Measurements from ENCODE around the gene MMRN2.
A peak's percentile ranks its signal among the peaks of the same experiment; 100 is the strongest.
"Not testable (repeated sequence)": the region's sequence is repeated elsewhere in the genome, so short reads cannot be mapped to it uniquely, and the experiment has no call there.

The MMRN2 gene, protein sequence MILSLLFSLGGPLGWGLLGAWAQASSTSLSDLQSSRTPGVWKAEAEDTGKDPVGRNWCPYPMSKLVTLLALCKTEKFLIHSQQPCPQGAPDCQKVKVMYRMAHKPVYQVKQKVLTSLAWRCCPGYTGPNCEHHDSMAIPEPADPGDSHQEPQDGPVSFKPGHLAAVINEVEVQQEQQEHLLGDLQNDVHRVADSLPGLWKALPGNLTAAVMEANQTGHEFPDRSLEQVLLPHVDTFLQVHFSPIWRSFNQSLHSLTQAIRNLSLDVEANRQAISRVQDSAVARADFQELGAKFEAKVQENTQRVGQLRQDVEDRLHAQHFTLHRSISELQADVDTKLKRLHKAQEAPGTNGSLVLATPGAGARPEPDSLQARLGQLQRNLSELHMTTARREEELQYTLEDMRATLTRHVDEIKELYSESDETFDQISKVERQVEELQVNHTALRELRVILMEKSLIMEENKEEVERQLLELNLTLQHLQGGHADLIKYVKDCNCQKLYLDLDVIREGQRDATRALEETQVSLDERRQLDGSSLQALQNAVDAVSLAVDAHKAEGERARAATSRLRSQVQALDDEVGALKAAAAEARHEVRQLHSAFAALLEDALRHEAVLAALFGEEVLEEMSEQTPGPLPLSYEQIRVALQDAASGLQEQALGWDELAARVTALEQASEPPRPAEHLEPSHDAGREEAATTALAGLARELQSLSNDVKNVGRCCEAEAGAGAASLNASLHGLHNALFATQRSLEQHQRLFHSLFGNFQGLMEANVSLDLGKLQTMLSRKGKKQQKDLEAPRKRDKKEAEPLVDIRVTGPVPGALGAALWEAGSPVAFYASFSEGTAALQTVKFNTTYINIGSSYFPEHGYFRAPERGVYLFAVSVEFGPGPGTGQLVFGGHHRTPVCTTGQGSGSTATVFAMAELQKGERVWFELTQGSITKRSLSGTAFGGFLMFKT

DNA sequence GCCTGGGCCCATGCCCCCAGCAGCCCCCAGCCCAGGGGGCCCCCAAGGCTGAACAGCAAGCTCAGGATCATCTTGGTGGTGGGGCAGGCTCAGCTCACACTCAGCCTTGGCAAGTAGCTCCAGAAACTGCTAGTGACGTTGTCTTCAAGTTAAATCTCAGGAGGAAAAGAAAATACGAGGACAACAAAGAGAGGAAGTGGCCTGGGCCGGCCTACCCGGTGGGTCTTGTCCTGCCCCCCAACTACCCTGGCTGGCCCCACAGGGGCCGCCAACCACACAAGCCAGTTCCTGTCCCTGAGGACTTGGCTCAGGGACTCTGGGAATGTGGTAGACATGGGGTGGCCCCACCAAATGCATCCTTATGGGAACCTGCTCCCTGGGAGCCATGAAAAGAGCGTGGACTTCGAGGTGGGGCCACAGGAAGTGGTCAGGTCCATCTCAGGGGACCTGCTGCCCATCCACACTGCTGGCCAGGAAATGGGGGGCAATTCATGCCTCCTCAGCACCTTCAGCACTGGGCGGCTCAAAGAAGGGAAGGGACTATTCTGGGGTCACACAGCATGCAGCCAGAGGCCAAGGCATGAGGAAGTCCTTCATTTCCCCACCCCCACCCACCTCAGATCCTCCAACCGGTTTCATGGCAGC, at the start of gene MMRN2:
TSS of gene MMRN2 (minus strand) at position 145 of the 645 bp plus-strand sequence. CDS start at position 71, 74 bp downstream.
- no peak for DNase-seq (ENCODE audit: low spot score)

DNA sequence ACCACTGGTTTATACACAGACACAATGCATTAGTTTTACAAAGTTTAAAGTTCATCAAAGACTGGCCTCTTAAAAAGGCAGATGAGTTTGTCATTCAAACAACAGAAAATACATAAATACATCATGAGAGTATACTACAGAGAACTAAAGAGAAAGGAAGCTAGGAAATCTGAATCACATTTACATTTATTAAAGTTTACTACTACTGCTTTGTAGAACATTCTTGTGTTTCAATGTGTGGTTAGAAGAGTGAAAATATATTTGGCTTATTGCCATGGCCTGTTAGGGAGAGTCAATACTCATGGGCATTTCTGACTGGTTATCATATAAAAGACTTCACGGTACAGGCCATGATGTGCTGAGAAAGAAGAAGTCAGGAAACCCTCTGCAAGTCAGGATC, 49.7 kb upstream of the MMRN2 start:
- DNase-seq (ENCODE audit: low spot score), result not testable (repeated sequence)

DNA sequence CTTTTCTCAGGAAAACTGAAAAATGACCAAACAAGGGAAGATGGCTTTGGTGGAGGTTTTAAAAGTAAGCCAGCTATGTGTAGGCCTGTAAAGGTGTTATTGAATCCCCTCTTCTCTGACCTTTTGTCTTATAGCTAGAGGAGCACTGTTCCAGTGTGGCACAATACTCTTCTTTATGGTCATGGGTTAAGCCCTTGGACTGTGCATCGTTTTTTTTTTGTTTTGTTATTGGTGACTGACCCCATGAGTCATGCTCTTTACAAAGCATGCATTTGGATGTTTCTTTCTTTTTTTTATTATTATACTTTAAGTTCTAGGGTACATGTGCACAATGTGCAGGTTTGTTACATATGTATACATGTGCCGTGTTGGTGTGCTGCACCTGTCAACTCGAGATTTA, 43.1 kb upstream of the MMRN2 start:
- no peak for DNase-seq (ENCODE audit: low spot score)

DNA sequence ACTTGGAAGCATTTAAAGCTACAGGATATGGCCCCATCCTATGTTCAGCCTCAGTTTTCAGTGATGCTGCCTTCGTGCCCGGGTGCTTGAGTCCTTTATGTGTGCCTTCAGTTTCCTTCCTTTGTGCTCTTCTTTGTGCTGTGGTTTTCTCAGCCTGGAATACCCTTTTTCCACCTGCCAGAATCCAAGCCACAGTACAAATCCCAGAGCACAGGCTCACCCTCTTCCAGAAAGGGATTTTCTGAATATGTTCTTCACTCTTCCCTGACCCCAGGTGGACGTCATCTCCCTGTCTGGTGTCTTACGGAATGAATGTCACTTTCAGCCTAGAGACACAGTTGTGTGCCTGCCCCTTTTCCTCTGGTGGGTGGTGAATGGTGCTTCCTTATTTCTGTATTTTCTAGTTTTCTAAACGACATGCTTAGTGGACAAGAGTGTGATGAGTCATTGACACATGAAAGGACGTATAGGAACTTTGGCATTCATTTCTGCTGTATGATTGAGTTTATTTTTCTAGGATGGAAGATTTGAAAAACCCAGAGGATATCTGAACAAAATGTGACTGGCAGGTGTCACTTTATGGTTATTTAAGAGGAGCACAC, 42.5 kb upstream of the MMRN2 start:
- DNase-seq (ENCODE audit: low spot score), result not testable (repeated sequence)

DNA sequence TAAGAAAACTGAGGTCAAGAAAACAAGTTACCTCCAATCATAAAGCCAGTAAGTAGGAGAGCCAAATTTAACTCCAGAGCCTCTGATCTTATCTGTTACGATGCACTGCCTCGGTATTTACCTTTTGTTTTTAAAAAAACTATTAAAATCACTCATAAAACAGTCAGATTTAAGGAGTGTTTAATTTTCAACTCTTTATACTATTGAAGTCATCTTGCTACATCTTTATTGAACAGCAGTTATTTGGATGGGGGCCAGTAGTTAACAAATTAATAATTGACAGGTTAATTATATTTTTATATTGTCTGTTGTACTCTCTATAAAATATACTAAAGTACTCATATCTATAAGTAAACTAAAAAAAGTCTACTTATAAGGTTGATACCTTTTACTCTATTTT, 35.5 kb upstream of the MMRN2 start:
- no peak for DNase-seq (ENCODE audit: low spot score)

DNA sequence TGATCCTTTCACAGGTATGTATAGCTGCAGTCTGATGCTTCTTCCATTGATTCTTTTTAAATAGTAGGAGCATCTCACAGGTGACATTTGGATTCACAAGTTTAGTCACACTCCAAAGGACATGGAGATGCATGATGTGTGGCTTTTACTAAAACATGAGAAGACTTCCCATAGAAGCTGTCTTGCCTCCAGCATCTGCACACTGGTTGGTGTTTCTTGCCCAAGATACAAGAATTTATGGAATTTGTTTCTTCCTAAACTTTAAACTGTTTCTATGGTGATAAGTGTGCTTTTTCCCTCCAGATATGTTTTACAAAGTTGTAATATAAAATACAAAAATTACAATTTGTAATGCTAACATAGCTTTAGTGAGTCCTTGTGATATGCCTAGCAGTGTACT, 35.0 kb upstream of the MMRN2 start:
- no peak for DNase-seq (ENCODE audit: low spot score)

DNA sequence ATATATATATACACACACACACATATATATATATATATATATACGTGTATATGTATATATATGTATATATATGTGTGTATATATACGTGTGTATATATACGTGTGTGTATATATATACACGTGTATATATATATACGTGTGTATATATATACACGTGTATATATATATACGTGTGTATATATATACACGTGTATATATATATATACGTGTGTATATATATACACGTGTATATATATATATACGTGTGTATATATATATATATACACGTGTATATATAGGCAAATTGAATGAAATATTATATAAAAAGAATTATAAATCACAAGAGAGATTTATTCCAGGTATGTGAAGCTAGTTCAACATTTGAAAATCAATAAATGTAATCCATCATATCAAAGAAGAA, 33.9 kb upstream of the MMRN2 start:
- not testable (repeated sequence) for DNase-seq (ENCODE audit: low spot score)

DNA sequence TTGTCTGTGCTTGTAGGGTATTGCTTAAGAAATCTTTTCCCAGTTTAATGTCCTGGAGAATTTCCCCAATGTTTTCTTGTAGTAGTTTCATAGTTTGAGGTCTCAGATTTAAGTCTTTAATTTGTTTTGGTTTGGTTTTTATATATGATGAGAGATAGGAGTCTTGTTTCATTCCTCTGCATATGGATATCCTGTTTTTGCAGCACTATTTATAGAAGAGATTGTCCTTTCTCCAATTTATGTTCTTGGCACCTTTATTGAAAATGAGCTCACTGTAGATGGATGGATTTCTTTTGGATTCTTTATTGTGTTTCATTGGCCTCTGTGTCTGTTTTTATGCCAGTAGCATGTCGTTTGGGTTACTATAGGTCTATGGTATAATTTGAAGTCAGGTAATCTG, 31.1 kb upstream of the MMRN2 start:
- no peak for DNase-seq (ENCODE audit: low spot score)

DNA sequence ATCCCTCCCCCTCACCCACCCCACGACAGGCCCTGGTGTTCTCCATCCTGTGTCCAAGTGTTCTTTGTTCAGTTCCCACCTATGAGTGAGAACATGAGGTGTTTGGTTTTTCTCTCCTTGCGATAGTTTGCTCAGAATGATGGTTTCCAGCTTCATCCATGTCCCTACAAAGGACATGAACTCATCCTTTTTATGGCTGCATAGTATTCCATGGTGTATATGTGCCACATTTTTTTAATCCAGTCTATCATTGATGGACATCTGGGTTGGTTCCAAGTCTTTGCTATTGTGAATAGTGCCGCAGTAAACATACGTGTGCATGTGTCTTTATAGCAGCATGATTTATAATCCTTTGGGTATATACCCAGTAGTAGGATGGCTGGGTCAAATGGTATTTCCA, 27.1 kb upstream of the MMRN2 start:
- not testable (repeated sequence) for DNase-seq (ENCODE audit: low spot score)

DNA sequence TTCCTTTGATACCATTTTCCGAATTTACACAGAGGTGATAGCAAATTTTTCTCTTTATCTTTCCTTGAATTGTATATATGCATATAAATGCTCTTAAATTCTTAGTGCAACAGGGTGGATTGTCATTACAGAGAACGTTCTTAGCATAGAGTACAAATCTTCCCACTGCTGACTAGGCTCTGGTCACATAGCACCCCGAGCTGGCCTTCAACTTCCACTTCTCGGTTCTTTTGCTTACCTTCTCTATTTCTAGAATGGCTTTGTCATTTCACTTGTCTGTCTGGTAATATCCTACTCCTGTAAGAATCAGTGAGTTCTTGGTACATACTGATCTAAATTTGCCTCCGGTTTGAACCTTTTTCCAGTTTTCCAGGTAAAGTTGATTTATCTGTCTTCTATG, 24.3 kb upstream of the MMRN2 start:
- no peak for DNase-seq (ENCODE audit: low spot score)

DNA sequence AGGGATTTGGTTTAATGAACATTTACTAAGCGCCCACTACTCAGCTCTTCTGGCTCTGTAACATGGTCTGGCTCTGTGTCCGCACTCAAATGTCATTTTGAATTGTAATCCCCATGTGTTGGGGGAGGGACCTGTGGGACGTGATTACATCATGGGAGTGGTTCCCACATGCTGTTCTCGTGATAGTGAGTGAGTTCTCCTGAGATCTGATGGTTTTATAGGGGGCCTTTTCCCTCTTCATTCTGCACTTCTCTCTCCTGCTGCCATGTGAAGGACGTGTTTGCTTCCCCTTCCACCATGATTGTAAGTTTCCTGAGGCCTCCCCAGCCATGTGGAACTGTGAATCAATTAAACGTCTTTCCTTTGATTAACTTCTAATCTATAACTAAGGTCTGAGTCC, 23.6 kb upstream of the MMRN2 start:
- not testable (repeated sequence) for DNase-seq (ENCODE audit: low spot score)

DNA sequence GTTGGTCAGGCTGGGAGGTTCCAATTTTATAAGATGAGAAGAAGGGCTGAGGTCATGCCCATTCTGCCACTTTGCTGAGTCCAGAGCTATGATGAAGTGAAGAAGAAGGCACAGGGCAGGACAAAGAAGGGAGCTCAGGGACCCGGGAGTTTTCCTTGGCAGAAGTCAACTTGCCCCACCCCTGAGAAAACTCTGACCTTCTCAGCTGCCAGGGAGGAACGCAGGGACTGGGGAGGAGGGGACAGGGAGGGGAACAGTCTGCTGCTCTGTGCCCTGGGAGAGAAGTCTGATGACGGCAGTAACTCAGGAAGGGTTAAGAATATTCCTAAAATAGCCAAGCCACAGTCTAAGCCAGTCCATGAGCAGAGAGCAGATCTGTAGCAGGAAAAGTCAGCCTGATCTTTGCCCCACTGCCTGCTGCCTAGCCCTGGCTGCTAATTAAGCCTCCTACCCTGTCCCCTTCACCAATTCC, 22.6 kb upstream of the MMRN2 start:
- DNase-seq (ENCODE audit: low spot score), result no peak

DNA sequence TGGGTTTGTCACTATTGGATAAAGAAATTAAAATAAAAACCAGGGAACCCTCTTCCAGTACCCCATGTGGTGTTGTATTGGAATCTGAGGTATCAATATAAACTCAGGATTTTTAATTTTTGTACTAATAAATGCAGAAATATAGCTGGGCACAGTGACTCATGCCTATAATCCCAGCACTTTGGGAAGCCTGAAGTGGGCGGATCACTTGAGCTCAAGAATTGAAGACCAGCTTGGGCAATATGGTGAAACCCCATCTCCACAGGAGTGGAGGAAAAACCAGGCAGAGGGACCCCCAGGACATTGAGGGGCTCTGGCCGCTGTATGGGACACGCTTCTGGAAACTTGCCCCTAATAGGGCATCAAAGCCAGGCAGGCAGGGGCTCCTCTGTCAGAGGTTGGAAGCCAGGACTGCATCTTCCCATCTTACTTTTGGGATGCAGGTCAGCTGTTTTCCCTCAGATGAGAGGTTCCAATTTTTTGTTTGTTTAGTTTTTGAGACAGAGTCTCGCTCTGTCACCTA, 21.9 kb upstream of the MMRN2 start:
- no peak for DNase-seq (ENCODE audit: low spot score)

DNA sequence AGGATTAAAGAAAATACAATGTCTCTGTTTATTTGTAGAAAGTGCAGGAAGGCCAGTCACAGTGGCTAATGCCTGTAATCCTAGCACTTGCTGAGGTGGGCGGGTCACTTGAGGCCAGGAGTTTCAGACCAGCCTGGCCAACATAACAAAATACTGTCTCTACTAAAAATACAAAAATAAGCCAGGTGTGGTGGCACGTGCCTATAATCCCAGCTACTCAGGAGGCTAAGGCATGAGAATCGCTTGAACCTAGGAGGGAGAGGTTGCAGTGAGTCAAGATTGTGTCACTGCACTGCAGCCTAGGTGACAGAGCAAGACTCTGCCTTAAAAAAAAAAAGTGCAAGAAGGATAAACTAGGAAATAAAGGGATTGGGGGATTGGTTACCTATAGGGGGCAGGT, 21.0 kb upstream of the MMRN2 start:
- DNase-seq (ENCODE audit: low spot score), result not testable (repeated sequence)

DNA sequence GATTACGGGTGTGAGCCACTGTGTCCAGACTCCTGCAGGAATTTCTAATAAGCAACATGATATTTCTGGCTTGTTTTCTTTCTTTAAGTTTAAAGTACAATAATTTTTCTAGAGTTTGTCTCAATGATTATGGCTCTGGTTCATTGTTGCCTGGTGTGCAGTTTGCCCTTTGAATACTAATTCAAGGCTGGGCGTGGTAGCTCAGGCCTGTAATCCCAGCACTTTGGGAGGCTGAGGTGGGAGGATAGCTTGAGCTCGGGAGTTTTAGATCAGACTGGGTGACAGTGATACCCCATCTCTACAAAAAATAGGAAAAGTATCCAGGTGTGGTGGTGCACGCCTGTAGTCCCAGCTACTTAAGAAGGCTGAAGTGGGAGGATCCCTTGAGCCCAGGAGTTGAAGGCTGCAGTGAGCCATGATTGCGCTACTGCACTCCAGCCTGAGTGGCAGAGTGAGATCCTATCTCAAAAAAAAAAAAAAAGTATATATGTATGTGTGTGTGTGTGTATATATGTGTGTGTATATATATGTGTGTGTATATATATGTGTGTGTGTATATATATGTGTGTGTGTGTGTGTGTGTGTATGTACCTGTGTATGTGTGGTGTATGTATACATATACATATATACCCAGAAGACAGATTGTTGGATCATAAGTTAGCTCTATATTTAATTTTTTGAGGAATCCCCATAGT, 19.1 kb upstream of the MMRN2 start:
- no peak for DNase-seq (ENCODE audit: low spot score)

DNA sequence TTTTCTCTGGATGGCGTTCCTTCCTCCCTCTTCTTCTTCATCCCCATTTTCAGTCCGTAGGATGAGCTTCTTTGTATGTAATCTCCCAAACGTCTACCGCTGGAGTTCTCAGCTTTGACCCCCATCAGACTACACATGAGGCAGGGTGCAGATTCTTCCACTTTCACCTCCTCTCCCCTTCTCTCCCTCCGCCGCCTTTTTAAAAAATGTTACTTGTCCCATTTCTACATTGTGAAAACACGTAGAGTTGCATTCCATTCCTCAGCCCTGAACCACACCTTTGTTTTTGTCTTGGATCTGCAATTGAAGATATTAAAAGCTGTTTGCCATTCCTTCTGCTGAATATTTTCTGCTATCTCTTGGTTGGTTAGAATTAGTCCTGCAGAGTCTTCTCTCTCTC, 17.1 kb upstream of the MMRN2 start:
- no peak for DNase-seq (ENCODE audit: low spot score)

DNA sequence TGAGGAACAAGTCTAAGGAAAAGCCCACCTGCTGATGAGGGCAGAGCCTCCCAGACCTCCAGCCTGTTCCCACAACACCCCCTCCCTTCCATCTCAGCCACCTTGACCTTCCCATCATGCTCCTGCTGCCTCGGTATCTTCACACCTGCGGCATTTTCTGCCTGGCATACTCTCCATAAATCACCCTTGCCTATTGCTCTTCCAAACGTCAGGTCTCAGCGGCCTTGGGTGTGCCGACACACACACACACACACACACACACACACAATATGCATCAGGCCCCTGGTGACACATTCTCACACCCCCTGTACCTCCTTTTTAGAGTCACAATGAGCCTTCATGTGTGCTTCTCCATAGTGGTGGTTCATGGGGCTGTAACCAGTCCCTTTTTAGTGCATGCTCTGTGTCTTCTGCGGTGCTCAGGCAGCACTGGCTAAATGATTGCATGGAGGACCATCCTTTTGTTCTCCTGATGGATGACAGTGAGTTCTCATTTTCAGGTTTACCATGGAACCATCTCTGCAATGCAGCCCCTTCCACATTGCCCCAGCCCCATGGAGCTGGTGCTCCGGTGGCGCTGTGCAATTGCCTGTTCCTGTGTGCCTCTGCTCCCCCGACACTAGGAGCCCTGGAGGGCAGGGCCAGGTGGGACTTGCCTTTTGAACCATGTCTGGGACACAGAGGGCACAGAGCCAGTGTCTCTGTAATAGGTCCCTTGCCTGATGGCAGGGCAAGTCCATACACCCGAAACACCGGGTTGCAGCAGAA, 15.4 kb upstream of the MMRN2 start:
- no peak for DNase-seq (ENCODE audit: low spot score)

DNA sequence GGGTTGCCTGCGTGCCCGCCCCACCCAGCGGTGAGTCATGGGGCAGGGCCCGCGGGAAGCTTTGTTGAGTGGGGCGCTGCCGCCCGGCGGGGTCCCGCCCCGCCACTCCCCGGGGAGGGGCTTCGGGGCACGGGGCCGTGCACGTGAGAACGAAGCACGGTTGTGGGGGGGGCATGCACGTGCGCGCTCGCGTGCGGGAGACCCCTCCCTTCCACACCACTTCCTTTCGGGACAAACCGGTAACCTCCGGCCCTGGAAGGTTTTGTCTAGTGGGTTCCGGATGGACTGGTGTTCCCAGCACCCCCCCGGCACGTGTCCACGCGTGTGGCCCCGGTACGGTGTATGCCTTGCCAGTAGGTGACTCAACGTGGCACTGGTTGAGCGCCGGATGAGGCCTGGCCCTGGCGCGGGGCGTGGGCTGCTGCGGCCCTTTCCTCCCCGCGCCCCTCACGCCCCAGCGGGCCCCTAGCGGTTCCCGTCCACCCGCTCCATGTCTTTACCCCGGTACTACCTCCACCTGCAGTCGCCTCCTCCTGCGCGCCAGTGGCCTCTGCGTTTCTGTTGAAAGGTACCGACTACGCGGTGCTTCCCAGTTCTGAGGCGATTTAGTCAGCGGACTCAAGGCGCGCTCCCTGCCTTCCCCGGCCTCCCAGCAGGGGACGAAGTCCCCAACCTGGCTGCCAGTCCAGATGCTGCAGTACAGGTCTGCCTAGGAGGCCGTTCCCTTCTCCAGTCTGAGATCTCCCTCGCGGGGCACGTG, 14.0 kb upstream of the MMRN2 start:
- DNase-seq (ENCODE audit: low spot score), result peak; percentile 16

DNA sequence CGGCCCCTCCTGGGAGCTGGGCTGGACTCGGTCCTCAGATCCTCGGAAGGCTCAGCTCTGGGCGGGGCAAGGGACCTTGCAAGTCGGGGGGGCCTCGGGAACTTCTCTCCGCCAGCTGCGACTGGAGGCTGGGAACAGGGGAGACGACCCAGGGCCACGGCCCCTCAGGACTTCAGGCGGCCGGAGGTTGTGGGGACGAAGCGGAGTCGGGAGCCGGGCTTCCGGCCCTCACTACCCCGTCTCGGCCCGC, 13.5 kb upstream of the MMRN2 start:
- no peak for DNase-seq (ENCODE audit: low spot score)

All from hematopoietic multipotent progenitor cell treated with erythropoietin and hydrocortisone succinate and interleukin-3 and kit ligand, for 15 days (in vitro differentiated cells).